ENCODE results near the gene LPAR2. TPM values are rescaled to one million over a fixed set of nuclear protein-coding genes. Genes with fewer than 3 reads are reported as not detected.

LPAR2 gene
- total and polyA plus RNA-seq, 4 donors: 1.5 to 11.7 (median 7.9) TPM

GRCh38 chr19:19637523-19638251 is 9.7 kb upstream of the LPAR2 start:
- DNase-seq: no peak
- H3K36me3 ChIP-seq (ENCODE audit: control insufficient read depth in 1 of 2, insufficient read depth in 2 of 2, low read length in 1 of 2): no peaks in the 10 kb centered on the region
- intact Hi-C loops (cut with DNase I): no loop called here

GRCh38 chr19:19637186-19637522 is 9.1 kb upstream of the LPAR2 start:
- 85% methylated on average over 26 to 27 of the region's 27 CpGs for WGBS, 2 donors
- ATAC-seq (ENCODE audit: low FRiP score) (no peak), DNase-seq (no peak)
- no peaks in the 10 kb centered on the region for H3K27me3 ChIP-seq (ENCODE audit: control insufficient read depth in 1 of 2, insufficient read depth in 2 of 2, low read length in 1 of 2)
- H3K9me3 ChIP-seq (ENCODE audit: control insufficient read depth, low read length): no peaks in the 10 kb centered on the region
- no peaks in the 10 kb centered on the region for H3K4me1 ChIP-seq (ENCODE audit: control insufficient read depth in 1 of 2, insufficient read depth in 2 of 2, low read length in 2 of 2)
- H3K27ac ChIP-seq (ENCODE audit: low read depth in 1 of 2, low read length in 2 of 2): no peak overlapping the region
- H3K36me3 ChIP-seq (ENCODE audit: control insufficient read depth in 1 of 2, insufficient read depth in 2 of 2, low read length in 1 of 2): no peaks in the 10 kb centered on the region
- H3K4me3 ChIP-seq (ENCODE audit: low read length in 2 of 2): no peak overlapping the region
- intact Hi-C loops (cut with DNase I): no loop called here

More at GRCh38 chr19:19637523-19638251, 9.7 kb upstream of the LPAR2 start:
- no peak for ATAC-seq (ENCODE audit: low FRiP score)
- Histone ChIP-seq H3K9me3 (ENCODE audit: control insufficient read depth, low read length) (no peaks in the 10 kb centered on the region), H3K27ac (ENCODE audit: low read depth in 1 of 2, low read length in 2 of 2) (no peak overlapping the region), H3K4me1 (ENCODE audit: control insufficient read depth in 1 of 2, insufficient read depth in 2 of 2, low read length in 2 of 2) (no peaks in the 10 kb centered on the region), H3K27me3 (ENCODE audit: control insufficient read depth in 1 of 2, insufficient read depth in 2 of 2, low read length in 1 of 2) (no peaks in the 10 kb centered on the region), H3K4me3 (ENCODE audit: low read length in 2 of 2) (no peak overlapping the region)
- 75 to 79% methylated on average over 52 to 53 of the region's 53 CpGs for WGBS, 2 donors

- H3K36me3 ChIP-seq (ENCODE audit: control insufficient read depth in 1 of 2, insufficient read depth in 2 of 2, low read length in 1 of 2): no peaks in the 10 kb centered on the region
- H3K27me3 ChIP-seq (ENCODE audit: control insufficient read depth in 1 of 2, insufficient read depth in 2 of 2, low read length in 1 of 2): no peaks in the 10 kb centered on the region
- H3K4me3 ChIP-seq (ENCODE audit: low read length in 2 of 2): no peak overlapping the region
- H3K9me3 ChIP-seq (ENCODE audit: control insufficient read depth, low read length): no peaks in the 10 kb centered on the region
- no peak for DNase-seq
- H3K4me1 ChIP-seq (ENCODE audit: control insufficient read depth in 1 of 2, insufficient read depth in 2 of 2, low read length in 2 of 2): no peaks in the 10 kb centered on the region
- no peak overlapping the region for H3K27ac ChIP-seq (ENCODE audit: low read depth in 1 of 2, low read length in 2 of 2)
- ATAC-seq (ENCODE audit: low FRiP score): no peak
- intact Hi-C loops (cut with DNase I): no loop called here
- 94 to 96% methylated on average over 9 of the region's 9 CpGs for WGBS, 2 donors
Observed at GRCh38 chr19:19636573-19637185, 8.7 kb upstream of the LPAR2 start.

- Histone ChIP-seq H3K9me3 (ENCODE audit: control insufficient read depth, low read length) (no peaks in the 10 kb centered on the region), H3K27me3 (ENCODE audit: control insufficient read depth in 1 of 2, insufficient read depth in 2 of 2, low read length in 1 of 2) (no peaks in the 10 kb centered on the region), H3K4me3 (ENCODE audit: low read length in 2 of 2) (no peak overlapping the region), H3K27ac (ENCODE audit: low read depth in 1 of 2, low read length in 2 of 2) (no peak overlapping the region), H3K36me3 (ENCODE audit: control insufficient read depth in 1 of 2, insufficient read depth in 2 of 2, low read length in 1 of 2) (no peaks in the 10 kb centered on the region), H3K4me1 (ENCODE audit: control insufficient read depth in 1 of 2, insufficient read depth in 2 of 2, low read length in 2 of 2) (no peaks in the 10 kb centered on the region)
- DNase-seq: no peak
- no peak for ATAC-seq (ENCODE audit: low FRiP score)
- 98% methylated on average over 14 of the region's 14 CpGs for WGBS, 2 donors
- intact Hi-C loops (cut with DNase I): no loop called here
Observed at GRCh38 chr19:19635313-19635702, 7.3 kb upstream of the LPAR2 start.

GRCh38 chr19:19634516-19635312 is 6.7 kb upstream of the LPAR2 start:
- H3K27ac ChIP-seq (ENCODE audit: low read depth in 1 of 2, low read length in 2 of 2): no peak overlapping the region
- H3K36me3 ChIP-seq (ENCODE audit: control insufficient read depth in 1 of 2, insufficient read depth in 2 of 2, low read length in 1 of 2): no peaks in the 10 kb centered on the region
- intact Hi-C loops (cut with DNase I): no loop called here
- 96% methylated on average over 36 of the region's 36 CpGs for WGBS, 2 donors
- no peak for ATAC-seq (ENCODE audit: low FRiP score)
- no peaks in the 10 kb centered on the region for H3K9me3 ChIP-seq (ENCODE audit: control insufficient read depth, low read length)
- DNase-seq: no peak
- no peak overlapping the region for H3K4me3 ChIP-seq (ENCODE audit: low read length in 2 of 2)
- H3K4me1 ChIP-seq (ENCODE audit: control insufficient read depth in 1 of 2, insufficient read depth in 2 of 2, low read length in 2 of 2): no peaks in the 10 kb centered on the region
- no peaks in the 10 kb centered on the region for H3K27me3 ChIP-seq (ENCODE audit: control insufficient read depth in 1 of 2, insufficient read depth in 2 of 2, low read length in 1 of 2)

GRCh38 chr19:19633711-19634515 is 5.9 kb upstream of the LPAR2 start:
- Histone ChIP-seq H3K4me1 (ENCODE audit: control insufficient read depth in 1 of 2, insufficient read depth in 2 of 2, low read length in 2 of 2) (no peaks in the 10 kb centered on the region), H3K27me3 (ENCODE audit: control insufficient read depth in 1 of 2, insufficient read depth in 2 of 2, low read length in 1 of 2) (no peaks in the 10 kb centered on the region), H3K4me3 (ENCODE audit: low read length in 2 of 2) (no peak overlapping the region), H3K36me3 (ENCODE audit: control insufficient read depth in 1 of 2, insufficient read depth in 2 of 2, low read length in 1 of 2) (no peaks in the 10 kb centered on the region), H3K27ac (ENCODE audit: low read depth in 1 of 2, low read length in 2 of 2) (no peak overlapping the region), H3K9me3 (ENCODE audit: control insufficient read depth, low read length) (no peaks in the 10 kb centered on the region)
- ATAC-seq (ENCODE audit: low FRiP score): no peak
- intact Hi-C loops (cut with DNase I): no loop called here
- 93 to 94% methylated on average over 21 to 22 of the region's 22 CpGs for WGBS, 2 donors
- DNase-seq: no peak

GRCh38 chr19:19632661-19633060 is 4.6 kb upstream of the LPAR2 start:
- H3K9me3 ChIP-seq (ENCODE audit: control insufficient read depth, low read length): no peaks in the 10 kb centered on the region
- intact Hi-C loops (cut with DNase I): no loop called here
- H3K27ac ChIP-seq (ENCODE audit: low read depth in 1 of 2, low read length in 2 of 2): no peak overlapping the region
- no peak for DNase-seq
- ATAC-seq (ENCODE audit: low FRiP score): no peak
- H3K4me3 ChIP-seq (ENCODE audit: low read length in 2 of 2): no peak overlapping the region
- H3K27me3 ChIP-seq (ENCODE audit: control insufficient read depth in 1 of 2, insufficient read depth in 2 of 2, low read length in 1 of 2): no peaks in the 10 kb centered on the region
- WGBS, 2 donors: 87 to 94% methylated on average over 5 of the region's 5 CpGs
- H3K36me3 ChIP-seq (ENCODE audit: control insufficient read depth in 1 of 2, insufficient read depth in 2 of 2, low read length in 1 of 2): no peaks in the 10 kb centered on the region
- no peaks in the 10 kb centered on the region for H3K4me1 ChIP-seq (ENCODE audit: control insufficient read depth in 1 of 2, insufficient read depth in 2 of 2, low read length in 2 of 2)

GRCh38 chr19:19631346-19631745 is 3.3 kb upstream of the LPAR2 start:
- intact Hi-C loops (cut with DNase I): no loop called here
- Histone ChIP-seq H3K4me1 (ENCODE audit: control insufficient read depth in 1 of 2, insufficient read depth in 2 of 2, low read length in 2 of 2) (no peaks in the 10 kb centered on the region), H3K27ac (ENCODE audit: low read depth in 1 of 2, low read length in 2 of 2) (no peak overlapping the region), H3K9me3 (ENCODE audit: control insufficient read depth, low read length) (no peaks in the 10 kb centered on the region), H3K27me3 (ENCODE audit: control insufficient read depth in 1 of 2, insufficient read depth in 2 of 2, low read length in 1 of 2) (no peaks in the 10 kb centered on the region), H3K4me3 (ENCODE audit: low read length in 2 of 2) (no peak overlapping the region), H3K36me3 (ENCODE audit: control insufficient read depth in 1 of 2, insufficient read depth in 2 of 2, low read length in 1 of 2) (no peaks in the 10 kb centered on the region)
- ATAC-seq (ENCODE audit: low FRiP score) (no peak), DNase-seq (no peak)
- WGBS, 2 donors: 95% methylated on average over 7 of the region's 7 CpGs
